Activated naive CD4-positive, alpha-beta T cell treated with anti-CD3 and anti-CD28 coated beads for 36 hours (primary cell): ENCODE data around the gene PGLYRP4. TPM values are rescaled to one million over a fixed set of nuclear protein-coding genes. Genes with fewer than 3 reads are reported as not detected.

Experiments
- CTCF ChIA-PET: fragments of 350-600 bp; sonication (Branson Sonifier 250); formaldehyde crosslinking; loops from one replicate; lab custom pipeline; 2021; ENCODE audit warnings: antibody characterized with exemption; lab: Charles Lee
- DNase-seq: peaks from one replicate; pipeline ENCODE4 v3.0.0-alpha.2; 2020
- H3K27ac Mint-ChIP-seq: one replicate; pipeline ENCODE4 v1.8.0; 2021; ENCODE audit warnings: mild to moderate bottlenecking, mixed read lengths
- H3K27me3 Mint-ChIP-seq: one replicate; pipeline ENCODE4 v1.8.0; 2021; ENCODE audit warnings: low read depth, mixed read lengths
- H3K36me3 Mint-ChIP-seq: one replicate; pipeline ENCODE4 v1.8.0; 2021; ENCODE audit warnings: low read depth, mixed read lengths
- H3K4me1 Mint-ChIP-seq: one replicate; pipeline ENCODE4 v1.8.0; 2021; ENCODE audit warnings: low read depth, mixed read lengths
- H3K4me3 Mint-ChIP-seq: one replicate; pipeline ENCODE4 v1.8.0; 2021; ENCODE audit warnings: mild to moderate bottlenecking, moderate library complexity, mixed read lengths
- H3K9me3 Mint-ChIP-seq: one replicate; pipeline ENCODE4 v1.8.0; 2021; ENCODE audit warnings: mixed read lengths
- intact Hi-C: fragments of 100-400 bp; cut with micrococcal nuclease; formaldehyde crosslinking; loops from one replicate; pipeline ENCODE4 v1.15.1; 2023
- total RNA-seq, 2 experiments: library from RNA; stranded (reverse); gene quantifications; one replicate each; pipeline ENCODE4 v1.2.3, GENCODE V29; 2021

PGLYRP4 gene
- total RNA-seq, 2 experiments from 2014 or later = not detected

GRCh38 chr1:153371231-153371630 is 22.6 kb upstream of the PGLYRP4 start:
- Mint-ChIP-seq H3K4me1 (no peaks in the 10 kb centered on the region), H3K9me3 (no peaks in the 10 kb centered on the region), H3K4me3 (no peak overlapping the region), H3K27ac (no peak overlapping the region), H3K36me3 (no peaks in the 10 kb centered on the region), H3K27me3 (no peaks in the 10 kb centered on the region)
- CTCF ChIA-PET = no interaction called here
- DNase-seq = no peak
- intact Hi-C loops = no loop called here

DNA sequence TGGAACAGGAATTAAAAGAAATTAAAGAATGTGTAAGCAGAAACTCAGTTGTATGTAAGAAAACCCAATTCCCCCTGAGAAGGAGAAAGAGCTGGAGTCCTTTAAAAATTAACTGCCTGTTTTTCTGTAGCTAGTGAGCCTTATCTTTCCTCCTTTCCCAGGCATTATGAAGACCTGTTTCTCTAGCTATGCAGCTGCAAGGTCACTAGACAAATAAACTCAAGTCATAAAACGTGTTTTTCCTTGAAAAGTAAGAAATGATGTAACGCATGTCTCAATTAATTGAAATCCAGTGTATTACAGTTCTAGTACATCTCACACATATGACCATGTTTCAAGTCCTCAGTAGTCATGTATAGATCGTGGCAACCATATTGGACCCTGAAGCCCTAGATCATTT is 21.5 kb upstream of the PGLYRP4 start:
- no peak for DNase-seq
- no peak overlapping the region for H3K27ac Mint-ChIP-seq
- no peak overlapping the region for H3K4me3 Mint-ChIP-seq
- CTCF ChIA-PET = no interaction called here
- no peaks in the 10 kb centered on the region for H3K36me3 Mint-ChIP-seq
- intact Hi-C loops = no loop called here
- H3K4me1 Mint-ChIP-seq = no peaks in the 10 kb centered on the region
- no peaks in the 10 kb centered on the region for H3K27me3 Mint-ChIP-seq
- no peaks in the 10 kb centered on the region for H3K9me3 Mint-ChIP-seq

- no peak for DNase-seq
- no peaks in the 10 kb centered on the region for H3K27me3 Mint-ChIP-seq
- intact Hi-C loops = no loop called here
- CTCF ChIA-PET = no interaction called here
- no peak overlapping the region for H3K4me3 Mint-ChIP-seq
- H3K27ac Mint-ChIP-seq = no peak overlapping the region
- no peaks in the 10 kb centered on the region for H3K36me3 Mint-ChIP-seq
- H3K9me3 Mint-ChIP-seq = no peaks in the 10 kb centered on the region
- peaks cover 1% of the 10 kb centered on the region for H3K4me1 Mint-ChIP-seq
Observed at GRCh38 chr1:153368495-153368894, 19.9 kb upstream of the PGLYRP4 start.

GRCh38 chr1:153367090-153367489 is 18.4 kb upstream of the PGLYRP4 start:
- H3K27me3 Mint-ChIP-seq = no peaks in the 10 kb centered on the region
- H3K4me1 Mint-ChIP-seq = peaks cover 1% of the 10 kb centered on the region
- H3K36me3 Mint-ChIP-seq = no peaks in the 10 kb centered on the region
- no peak overlapping the region for H3K27ac Mint-ChIP-seq
- no peak for DNase-seq
- H3K9me3 Mint-ChIP-seq = no peaks in the 10 kb centered on the region
- intact Hi-C loops = no loop called here
- CTCF ChIA-PET = interaction anchor here (1.2 kb wide), 1 partner anchor 129 kb away, joined by 4 read pairs; no protein-coding TSS in a partner anchor
- no peak overlapping the region for H3K4me3 Mint-ChIP-seq

DNA sequence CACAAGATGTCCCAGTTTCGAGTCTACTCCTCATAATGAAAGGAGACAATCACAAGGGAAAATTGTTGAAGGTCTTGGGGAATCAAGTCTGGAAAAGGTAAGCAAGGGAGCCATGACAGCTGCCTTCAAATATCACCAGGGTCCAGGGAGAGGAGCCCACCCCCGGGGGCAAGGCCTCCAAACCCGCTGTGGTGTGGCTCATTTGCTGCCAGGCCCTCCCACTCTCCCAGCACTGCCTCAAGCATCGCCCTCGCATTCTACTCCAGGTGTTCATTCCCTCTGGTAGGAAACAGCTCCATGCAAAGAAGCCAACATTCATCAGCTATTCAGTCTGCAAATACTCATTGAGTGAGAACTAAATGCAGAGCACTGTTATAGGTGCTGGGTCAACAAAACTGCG is 17.6 kb upstream of the PGLYRP4 start:
- Mint-ChIP-seq H3K9me3 (no peaks in the 10 kb centered on the region), H3K27ac (no peak overlapping the region), H3K36me3 (no peaks in the 10 kb centered on the region), H3K4me3 (no peak overlapping the region), H3K27me3 (no peaks in the 10 kb centered on the region), H3K4me1 (peaks cover 1% of the 10 kb centered on the region)
- CTCF ChIA-PET = no interaction called here
- no peak for DNase-seq
- intact Hi-C loops = no loop called here

GRCh38 chr1:153365696-153366095 is 17.1 kb upstream of the PGLYRP4 start:
- Mint-ChIP-seq H3K4me3 (no peak overlapping the region), H3K4me1 (peaks cover 1% of the 10 kb centered on the region), H3K27ac (no peak overlapping the region), H3K9me3 (no peaks in the 10 kb centered on the region), H3K36me3 (no peaks in the 10 kb centered on the region), H3K27me3 (no peaks in the 10 kb centered on the region)
- intact Hi-C loops = no loop called here
- CTCF ChIA-PET = interaction anchor here (1.2 kb wide), 1 partner anchor 13 kb away, joined by 4 read pairs; no protein-coding TSS in a partner anchor
- DNase-seq = no peak

DNA sequence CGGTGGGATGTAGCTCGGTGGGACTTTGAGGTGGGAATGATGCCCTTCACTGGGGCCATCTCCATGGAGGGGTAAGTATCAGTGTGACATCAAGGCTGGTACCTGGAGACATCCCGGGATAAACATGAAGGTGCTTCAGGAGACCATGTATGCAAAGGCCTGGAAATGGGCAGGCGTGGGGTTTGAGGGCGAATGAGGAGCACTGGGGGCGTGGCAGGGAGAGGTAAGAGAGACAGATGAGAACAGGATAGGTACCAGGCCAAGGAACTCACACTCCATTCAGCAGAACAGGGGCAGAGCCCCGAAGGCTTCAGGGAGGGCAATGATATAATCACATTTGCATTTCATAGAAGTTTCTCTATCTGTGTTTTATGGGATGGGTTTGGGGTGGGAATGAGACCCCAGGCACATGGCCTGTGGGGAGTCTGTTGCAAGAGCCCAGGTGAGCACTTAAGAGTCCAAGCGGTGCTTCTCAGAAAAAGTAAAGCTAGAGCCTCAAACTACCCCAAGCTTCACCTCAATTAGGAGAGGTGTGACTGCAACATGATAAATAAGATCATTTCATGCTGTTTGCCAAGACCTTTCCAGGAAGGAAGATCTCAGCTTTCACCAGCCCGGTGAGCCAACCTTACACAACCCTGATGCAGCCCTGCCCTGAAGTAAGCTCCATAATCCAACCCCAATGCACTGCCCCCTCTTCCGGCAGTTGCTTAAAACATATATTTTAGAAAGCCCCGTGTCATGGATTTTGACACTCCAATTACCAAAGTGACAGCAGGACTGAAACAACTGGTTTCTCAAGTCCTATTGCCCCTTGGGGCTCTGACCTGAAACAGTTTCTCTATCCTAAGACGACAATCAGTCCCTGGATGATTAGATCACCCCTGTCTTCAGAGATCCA is 16.4 kb upstream of the PGLYRP4 start:
- intact Hi-C loops = no loop called here
- Mint-ChIP-seq H3K4me1 (peaks cover 1% of the 10 kb centered on the region), H3K27me3 (no peaks in the 10 kb centered on the region), H3K4me3 (no peak overlapping the region), H3K27ac (no peak overlapping the region), H3K36me3 (no peaks in the 10 kb centered on the region), H3K9me3 (no peaks in the 10 kb centered on the region)
- no peak for DNase-seq
- CTCF ChIA-PET = interaction anchor here (0.6 to 1.2 kb wide), 2 partner anchors 13 to 905 kb away, joined by 3 to 4 read pairs; no protein-coding TSS in a partner anchor

DNA sequence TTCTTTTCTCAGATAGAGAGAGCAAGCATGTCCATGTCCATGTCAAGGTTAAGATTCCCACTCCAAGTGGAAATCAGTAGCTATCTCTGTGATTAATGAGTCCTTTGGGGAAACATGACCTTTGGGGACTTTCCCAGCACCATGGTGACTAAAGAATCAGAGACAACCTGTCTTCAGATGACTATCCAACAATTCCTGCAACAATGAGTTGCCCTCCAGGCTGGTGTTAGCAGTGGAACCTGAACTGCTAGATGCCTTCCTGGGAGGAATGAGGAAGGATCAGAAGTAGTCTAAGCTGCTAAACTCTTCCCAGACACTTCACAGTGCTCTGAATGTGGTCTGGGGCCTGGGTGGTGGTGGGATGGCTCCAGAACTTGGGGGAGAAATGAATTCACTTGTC is 15.5 kb upstream of the PGLYRP4 start:
- H3K27me3 Mint-ChIP-seq = no peaks in the 10 kb centered on the region
- no peaks in the 10 kb centered on the region for H3K36me3 Mint-ChIP-seq
- CTCF ChIA-PET = interaction anchor here (0.6 to 3.6 kb wide), 4 partner anchors 11 to 904 kb away, joined by 3 to 16 read pairs (median 4); no protein-coding TSS in a partner anchor
- H3K9me3 Mint-ChIP-seq = no peaks in the 10 kb centered on the region
- no peak overlapping the region for H3K4me3 Mint-ChIP-seq
- intact Hi-C loops = no loop called here
- no peak overlapping the region for H3K27ac Mint-ChIP-seq
- peaks cover 1% of the 10 kb centered on the region for H3K4me1 Mint-ChIP-seq
- no peak for DNase-seq

DNA sequence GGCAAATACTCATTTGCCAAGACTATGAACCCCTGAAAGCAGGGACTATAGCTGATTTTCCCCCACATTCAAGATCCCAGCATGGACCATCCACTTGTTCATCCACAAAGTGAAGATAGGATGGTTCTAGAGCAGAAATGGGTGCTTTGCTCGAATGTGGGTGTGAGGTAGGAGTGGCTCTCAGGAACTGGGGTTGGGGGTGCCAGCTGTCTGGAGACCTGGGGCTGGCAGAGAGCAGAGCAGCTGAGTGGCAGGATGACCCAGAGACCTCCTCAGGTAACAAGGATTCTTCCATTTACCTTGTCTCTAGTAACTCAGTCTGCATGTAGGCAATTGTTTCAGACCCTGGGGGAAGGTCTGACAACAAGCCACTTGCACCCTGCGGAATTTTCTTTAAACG is 15.0 kb upstream of the PGLYRP4 start:
- H3K4me1 Mint-ChIP-seq = peaks cover 1% of the 10 kb centered on the region
- DNase-seq = no peak
- no peaks in the 10 kb centered on the region for H3K27me3 Mint-ChIP-seq
- CTCF ChIA-PET = interaction anchor here (0.7 to 3.6 kb wide), 3 partner anchors 11 to 99 kb away, joined by 3 to 16 read pairs (median 5); no protein-coding TSS in a partner anchor
- H3K9me3 Mint-ChIP-seq = no peaks in the 10 kb centered on the region
- H3K36me3 Mint-ChIP-seq = no peaks in the 10 kb centered on the region
- no peak overlapping the region for H3K27ac Mint-ChIP-seq
- intact Hi-C loops = no loop called here
- no peak overlapping the region for H3K4me3 Mint-ChIP-seq

DNA sequence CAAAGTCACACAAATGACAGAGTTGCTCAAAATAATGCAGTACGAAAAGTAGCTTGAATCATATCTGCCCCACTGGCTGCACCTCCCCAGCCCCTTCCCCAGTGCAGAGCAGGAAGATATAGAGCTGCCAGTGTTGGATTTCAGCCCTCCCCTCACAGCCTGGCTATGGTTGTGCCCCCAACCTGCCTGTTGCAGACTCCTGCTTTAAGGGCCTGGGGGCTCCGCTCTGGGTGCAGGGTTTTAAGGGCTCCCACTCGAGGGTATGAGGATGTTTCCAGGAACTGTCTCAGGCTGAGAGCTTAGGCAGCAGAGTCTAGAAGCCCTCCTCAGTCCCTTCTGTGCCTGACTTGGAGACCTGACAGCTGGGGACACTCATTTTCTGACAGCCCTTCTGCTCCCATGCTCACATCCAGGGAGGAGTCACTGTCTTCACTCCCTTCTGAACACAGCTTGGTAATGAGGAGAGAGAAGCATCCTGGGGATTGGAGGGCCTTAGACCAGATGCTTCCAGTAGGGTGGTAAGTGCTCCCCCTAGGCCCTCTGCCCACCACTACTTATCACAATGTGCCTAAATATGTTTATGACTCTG is 13.6 kb upstream of the PGLYRP4 start:
- Mint-ChIP-seq H3K27me3 (no peaks in the 10 kb centered on the region), H3K4me1 (peaks cover 11% of the 10 kb centered on the region), H3K9me3 (no peaks in the 10 kb centered on the region), H3K36me3 (no peaks in the 10 kb centered on the region), H3K27ac (no peak overlapping the region), H3K4me3 (no peak overlapping the region)
- intact Hi-C loops = no loop called here
- DNase-seq = no peak
- CTCF ChIA-PET = interaction anchor here (0.6 to 3.6 kb wide), 2 partner anchors 10 to 59 kb away, joined by 3 to 16 read pairs; no protein-coding TSS in a partner anchor

DNA sequence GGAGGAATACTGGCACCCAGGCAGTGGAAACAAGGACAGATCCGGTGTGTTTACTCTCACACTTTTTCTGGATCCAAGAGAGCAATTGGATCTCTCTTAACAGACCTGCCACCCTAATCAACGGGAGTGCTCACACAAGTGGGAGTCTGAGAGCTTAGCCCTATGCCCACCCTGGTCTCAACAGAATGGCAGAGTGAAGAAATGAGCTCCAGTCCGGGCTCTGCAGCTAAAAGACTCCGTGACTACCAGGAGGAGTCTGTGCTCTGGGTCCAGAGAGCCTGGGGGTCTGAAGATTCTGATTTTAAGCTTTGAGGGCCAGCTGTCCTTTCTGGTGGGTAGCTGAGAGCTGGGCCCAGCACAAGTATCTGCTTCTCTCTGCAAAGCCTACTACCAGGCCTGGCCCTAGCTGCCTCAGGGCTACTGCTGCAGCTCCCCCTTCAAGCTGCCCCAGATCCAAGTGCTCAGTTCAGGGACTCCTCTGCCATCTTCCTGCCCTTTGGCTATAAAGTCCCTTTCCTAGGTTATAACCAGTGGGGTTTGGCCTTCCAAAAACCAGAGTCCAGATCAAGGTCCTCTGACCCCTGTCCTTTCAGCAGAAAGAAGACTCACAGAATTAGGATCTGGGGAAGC is 13.0 kb upstream of the PGLYRP4 start:
- Mint-ChIP-seq H3K27me3 (no peaks in the 10 kb centered on the region), H3K9me3 (no peaks in the 10 kb centered on the region), H3K36me3 (no peaks in the 10 kb centered on the region), H3K4me3 (no peak overlapping the region), H3K4me1 (peaks cover 18% of the 10 kb centered on the region), H3K27ac (no peak overlapping the region)
- intact Hi-C loops = no loop called here
- no peak for DNase-seq
- CTCF ChIA-PET = interaction anchor here (0.6 to 3.6 kb wide), 2 partner anchors 9 to 60 kb away, joined by 3 to 16 read pairs; no protein-coding TSS in a partner anchor
